Measurements from ENCODE around the gene USP35. TPM values are rescaled to one million over a fixed set of nuclear protein-coding genes. Genes with fewer than 3 reads are reported as not detected.
"Not testable (repeated sequence)": the region's sequence is repeated elsewhere in the genome, so short reads cannot be mapped to it uniquely, and the experiment has no call there.

USP35 gene
- polyA plus RNA-seq, 1 experiment, result 6.3 TPM

- peaks cover 11% of the 10 kb centered on the region for H3K36me3 ChIP-seq (ENCODE audit: control insufficient read depth, insufficient read depth, low read length)
- no peak overlapping the region for H3K4me3 ChIP-seq (ENCODE audit: low read depth, low read length)
- TF ChIP-seq CTCF (IDR thresholded peaks at IDR 0.05; ENCODE audit: insufficient read depth, low read depth, low read length), result no peak
- no peak for DNase-seq (ENCODE audit: low read depth)
- ChIA-PET CTCF (interaction anchor here (0.9 kb wide), 1 partner anchor 17 kb away, joined by 4 read pairs; no protein-coding TSS in a partner anchor), POLR2A (no interaction called here)
- no peaks in the 10 kb centered on the region for H3K27me3 ChIP-seq (ENCODE audit: control insufficient read depth, insufficient read depth, low read length)
Measured at GRCh38 chr11:78170413-78170812, 18.3 kb upstream of the USP35 start.

GRCh38 chr11:78170874-78171549 is 17.7 kb upstream of the USP35 start:
- POLR2A ChIA-PET, result no interaction called here
- no peak for TF ChIP-seq CTCF (IDR thresholded peaks at IDR 0.05; ENCODE audit: insufficient read depth, low read depth, low read length)
- peaks cover 11% of the 10 kb centered on the region for H3K36me3 ChIP-seq (ENCODE audit: control insufficient read depth, insufficient read depth, low read length)
- DNase-seq (ENCODE audit: low read depth), result no peak
- no peak overlapping the region for H3K4me3 ChIP-seq (ENCODE audit: low read depth, low read length)
- H3K27me3 ChIP-seq (ENCODE audit: control insufficient read depth, insufficient read depth, low read length), result no peaks in the 10 kb centered on the region
- CTCF ChIA-PET, result interaction anchor here (0.9 kb wide), 1 partner anchor 17 kb away, joined by 4 read pairs; no protein-coding TSS in a partner anchor

- no peak for DNase-seq (ENCODE audit: low read depth)
- H3K4me3 ChIP-seq (ENCODE audit: low read depth, low read length), result no peak overlapping the region
- H3K27me3 ChIP-seq (ENCODE audit: control insufficient read depth, insufficient read depth, low read length), result no peaks in the 10 kb centered on the region
- ChIA-PET POLR2A (no interaction called here), CTCF (no interaction called here)
- H3K36me3 ChIP-seq (ENCODE audit: control insufficient read depth, insufficient read depth, low read length), result peaks cover 11% of the 10 kb centered on the region
- TF ChIP-seq CTCF (IDR thresholded peaks at IDR 0.05; ENCODE audit: insufficient read depth, low read depth, low read length), result no peak
Measured at GRCh38 chr11:78171951-78172350, 16.8 kb upstream of the USP35 start.

GRCh38 chr11:78175862-78176261 is 12.9 kb upstream of the USP35 start:
- DNase-seq (ENCODE audit: low read depth); CTCF ChIA-PET; H3K27me3 ChIP-seq (ENCODE audit: control insufficient read depth, insufficient read depth, low read length); POLR2A ChIA-PET; H3K4me3 ChIP-seq (ENCODE audit: low read depth, low read length): not testable (repeated sequence)
- peaks cover 15% of the 10 kb centered on the region for H3K36me3 ChIP-seq (ENCODE audit: control insufficient read depth, insufficient read depth, low read length)

GRCh38 chr11:78176605-78177141 is 12.0 kb upstream of the USP35 start:
- POLR2A ChIA-PET, result no interaction called here
- H3K4me3 ChIP-seq (ENCODE audit: low read depth, low read length), result no peak overlapping the region
- peaks cover 15% of the 10 kb centered on the region for H3K36me3 ChIP-seq (ENCODE audit: control insufficient read depth, insufficient read depth, low read length)
- DNase-seq (ENCODE audit: low read depth), result no peak
- no peak for TF ChIP-seq CTCF (IDR thresholded peaks at IDR 0.05; ENCODE audit: insufficient read depth, low read depth, low read length)
- H3K27me3 ChIP-seq (ENCODE audit: control insufficient read depth, insufficient read depth, low read length), result no peaks in the 10 kb centered on the region
- CTCF ChIA-PET, result no interaction called here

- ChIA-PET POLR2A (no interaction called here), CTCF (no interaction called here)
- Histone ChIP-seq H3K27me3 (ENCODE audit: control insufficient read depth, insufficient read depth, low read length) (no peaks in the 10 kb centered on the region), H3K36me3 (ENCODE audit: control insufficient read depth, insufficient read depth, low read length) (peaks cover 12% of the 10 kb centered on the region), H3K4me3 (ENCODE audit: low read depth, low read length) (no peak overlapping the region)
- no peak for TF ChIP-seq CTCF (IDR thresholded peaks at IDR 0.05; ENCODE audit: insufficient read depth, low read depth, low read length)
- no peak for DNase-seq (ENCODE audit: low read depth)
Measured at GRCh38 chr11:78177216-78177615, 11.5 kb upstream of the USP35 start.
